MV-4-11 (cell line): ENCODE measurements around the gene TEX10.
"Not testable (repeated sequence)": the region's sequence is repeated elsewhere in the genome, so short reads cannot be mapped to it uniquely, and the experiment has no call there.

Source experiments
- DNase-seq: peaks from one replicate; lab custom pipeline; 2025; lab: John Stamatoyannopoulos, UW

Gene TEX10

DNA sequence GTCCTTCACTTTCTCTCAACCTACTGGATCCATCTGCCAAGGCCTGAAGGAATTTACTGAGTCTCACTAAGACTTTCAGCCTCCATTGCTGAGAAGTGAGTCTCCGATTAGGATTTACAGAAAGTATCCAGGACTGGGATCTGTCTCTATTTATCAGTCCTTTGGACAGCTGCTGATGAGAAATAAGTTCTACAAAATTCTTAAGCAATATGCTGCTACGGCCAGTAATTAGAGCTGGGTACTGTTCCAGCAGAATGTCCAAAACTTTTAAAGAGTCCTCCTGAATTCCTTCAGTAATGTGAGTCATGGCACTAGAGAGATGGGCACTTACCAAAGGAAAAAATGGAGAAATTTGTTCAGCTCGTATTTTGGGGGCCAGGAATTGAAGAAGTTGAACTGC is 5.9 kb downstream of the TEX10 start:
- no peak for DNase-seq

GRCh38 chr9:100341889-100342288 is 10.9 kb downstream of the TEX10 start:
- no peak for DNase-seq

DNA sequence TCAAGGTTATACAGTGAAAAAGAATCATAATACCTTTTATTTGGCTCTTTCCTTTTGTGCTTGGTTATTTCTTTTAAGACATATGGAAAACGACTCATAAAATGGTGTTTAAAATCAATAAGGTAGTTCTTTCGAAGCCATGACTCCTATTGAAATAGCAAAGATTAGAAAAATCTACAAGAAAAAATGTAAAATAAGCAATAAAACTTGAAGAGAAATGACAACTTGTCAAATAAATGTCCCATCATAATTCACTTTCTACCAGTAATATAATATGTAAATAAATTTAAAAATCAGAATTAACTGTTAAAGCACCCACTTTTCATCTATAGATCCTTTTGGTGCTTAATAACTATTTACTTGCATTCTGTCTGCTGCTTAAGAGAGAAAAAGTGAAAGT is 12.5 kb downstream of the TEX10 start:
- no peak for DNase-seq

DNA sequence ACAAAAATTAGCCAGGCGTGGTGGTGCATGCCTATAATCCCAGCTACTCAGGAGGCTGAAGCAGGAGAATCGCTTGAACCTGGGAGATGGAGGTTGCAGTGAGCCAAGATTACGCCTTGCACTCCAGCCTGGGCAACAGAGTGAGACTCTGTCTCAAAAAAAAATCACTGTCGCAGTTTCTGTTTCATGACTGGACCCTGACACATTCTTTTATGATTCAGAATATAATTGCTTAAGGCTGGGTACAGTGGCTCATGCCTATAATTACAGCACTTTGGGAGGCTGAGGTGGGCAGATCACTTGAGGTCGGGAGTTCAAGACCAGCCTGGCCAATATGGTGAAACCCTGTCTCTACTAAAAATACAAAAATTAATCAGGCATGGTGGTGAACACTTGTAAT is 14.0 kb downstream of the TEX10 start:
- DNase-seq, result not testable (repeated sequence)

GRCh38 chr9:100324594-100325200 is 28.0 kb downstream of the TEX10 start:
- peak; percentile 47 for DNase-seq

DNA sequence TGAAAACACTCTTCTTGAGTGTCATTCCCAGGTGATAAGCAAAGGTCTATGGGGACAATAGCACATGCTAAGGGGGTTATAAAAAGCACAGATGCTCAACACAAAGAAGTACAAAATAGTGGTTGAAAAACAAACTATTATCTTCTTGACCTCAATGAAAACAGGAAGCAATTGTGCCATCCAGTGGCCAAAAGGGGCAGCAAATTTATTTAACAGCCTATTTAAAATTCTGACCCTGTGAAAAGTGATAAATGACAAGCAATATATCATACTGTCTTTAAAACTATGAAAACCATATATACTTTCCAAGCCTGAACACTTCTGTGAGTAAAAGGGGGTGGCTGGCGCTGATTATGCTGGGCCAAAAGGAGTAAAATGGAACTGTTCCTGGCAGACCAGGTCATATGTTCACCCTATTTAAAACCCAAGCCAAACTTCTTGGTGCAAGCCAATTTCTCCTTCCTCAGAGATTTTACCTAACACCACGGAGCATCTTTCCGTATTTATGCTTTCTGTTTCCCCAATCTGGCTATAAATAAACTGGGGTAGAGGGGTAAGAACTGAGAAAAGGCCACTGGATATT is 29.7 kb downstream of the TEX10 start:
- peak; percentile 24 for DNase-seq

DNA sequence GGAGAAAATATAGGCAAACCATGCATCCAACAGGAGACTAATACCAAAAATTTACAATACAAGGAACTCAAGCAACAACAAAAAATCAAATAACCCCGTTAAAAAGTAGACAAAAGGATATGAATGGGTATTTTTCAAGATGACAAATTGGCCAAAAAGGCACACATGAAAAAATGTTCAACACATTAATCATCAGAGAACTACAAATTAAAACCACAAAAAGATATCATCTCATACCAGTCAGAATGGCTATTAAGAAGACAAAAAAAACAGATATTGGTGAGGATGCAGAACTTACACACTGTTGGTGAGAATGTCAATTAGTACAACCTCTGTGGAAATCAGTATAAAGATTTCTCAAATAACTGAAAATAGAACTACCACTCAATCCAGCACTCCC is 35.0 kb downstream of the TEX10 start:
- DNase-seq, result no peak

- DNase-seq, result no peak
Measured at GRCh38 chr9:100315561-100315960, 37.2 kb downstream of the TEX10 start.

GRCh38 chr9:100309992-100310391 is 42.8 kb downstream of the TEX10 start:
- no peak for DNase-seq

GRCh38 chr9:100308965-100309564 is 43.7 kb downstream of the TEX10 start:
- no peak for DNase-seq

- no peak for DNase-seq
Measured at GRCh38 chr9:100307080-100307479, 45.7 kb downstream of the TEX10 start.

DNA sequence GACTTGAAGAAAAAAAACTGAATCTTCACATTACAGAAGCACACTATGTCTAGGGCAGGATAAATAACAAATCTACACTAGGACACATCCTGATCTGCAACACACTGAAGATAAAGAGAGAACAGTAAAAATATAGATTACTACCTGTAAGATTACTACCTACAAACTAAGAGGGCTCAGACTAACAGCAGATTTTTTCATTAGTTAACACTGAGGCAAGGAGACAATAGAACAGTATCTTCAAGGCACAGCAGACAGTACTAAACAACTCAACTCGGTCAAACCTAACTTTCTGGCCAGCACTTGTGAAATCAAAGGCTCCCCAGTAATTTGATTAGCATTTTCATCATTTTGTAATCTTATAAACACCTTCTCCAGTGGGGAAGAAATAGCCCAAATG is 46.5 kb downstream of the TEX10 start:
- DNase-seq, result no peak

- DNase-seq, result no peak
Measured at GRCh38 chr9:100303747-100304146, 49.0 kb downstream of the TEX10 start.

DNA sequence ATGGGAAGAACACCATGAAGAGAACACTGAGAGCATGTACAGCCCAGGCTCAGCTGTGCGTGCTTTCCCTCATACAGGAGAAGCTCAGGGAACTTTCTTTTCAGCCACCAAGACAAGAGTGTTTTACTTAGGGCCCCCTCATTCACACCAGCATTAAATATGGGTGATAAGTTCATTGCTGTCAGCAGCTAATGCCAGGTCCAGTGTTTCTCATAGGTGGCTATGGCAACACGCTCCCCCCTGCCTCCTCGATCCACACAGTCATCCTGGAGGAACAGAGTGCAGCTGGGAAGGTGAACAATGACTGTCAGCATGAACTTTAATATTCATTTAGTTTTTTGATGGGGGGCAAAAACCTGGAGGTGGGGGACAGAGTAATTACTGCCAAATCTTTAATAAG is 54.4 kb downstream of the TEX10 start:
- no peak for DNase-seq

DNA sequence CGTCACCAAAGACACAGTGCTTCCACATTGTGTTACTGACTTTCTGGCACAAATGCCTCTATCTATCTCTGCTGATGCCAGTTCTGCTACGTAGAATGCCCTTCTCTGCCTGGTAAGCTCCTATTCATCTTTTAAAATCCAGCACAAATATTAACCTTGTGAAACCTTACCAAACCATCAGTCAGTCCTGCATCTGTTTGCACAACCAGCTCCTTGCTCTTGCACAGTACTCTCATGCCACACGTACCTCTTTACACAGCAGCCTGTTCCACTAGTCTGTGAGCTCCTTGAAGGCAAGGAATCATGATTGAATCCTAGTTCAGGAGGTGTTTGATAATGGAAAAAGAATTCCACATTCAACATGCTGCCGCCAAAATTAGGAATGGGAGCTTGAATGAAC is 56.3 kb downstream of the TEX10 start:
- no peak for DNase-seq

- no peak for DNase-seq
Measured at GRCh38 chr9:100295240-100295639, 57.5 kb downstream of the TEX10 start.

GRCh38 chr9:100294806-100295205 is 57.9 kb downstream of the TEX10 start:
- no peak for DNase-seq

DNA sequence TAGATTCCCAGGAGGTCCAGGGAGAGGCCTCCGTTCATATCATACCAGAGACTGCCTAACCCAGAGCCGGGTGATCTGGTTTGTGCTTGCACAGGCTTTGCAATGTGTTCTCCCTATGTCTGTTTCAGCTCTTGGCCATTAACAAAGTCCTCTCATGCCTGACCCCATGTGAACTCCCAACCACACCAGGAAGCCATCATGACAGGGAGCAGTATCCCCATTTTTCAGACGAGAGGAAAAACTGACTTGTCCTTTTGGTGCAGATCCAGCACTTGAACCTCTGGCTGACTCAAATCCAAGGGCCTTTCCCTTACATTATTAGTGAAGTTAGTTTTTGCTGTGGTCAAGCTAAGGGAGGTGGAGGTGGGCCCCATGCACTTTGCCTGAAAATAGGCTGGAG is 58.4 kb downstream of the TEX10 start:
- DNase-seq, result no peak

DNA sequence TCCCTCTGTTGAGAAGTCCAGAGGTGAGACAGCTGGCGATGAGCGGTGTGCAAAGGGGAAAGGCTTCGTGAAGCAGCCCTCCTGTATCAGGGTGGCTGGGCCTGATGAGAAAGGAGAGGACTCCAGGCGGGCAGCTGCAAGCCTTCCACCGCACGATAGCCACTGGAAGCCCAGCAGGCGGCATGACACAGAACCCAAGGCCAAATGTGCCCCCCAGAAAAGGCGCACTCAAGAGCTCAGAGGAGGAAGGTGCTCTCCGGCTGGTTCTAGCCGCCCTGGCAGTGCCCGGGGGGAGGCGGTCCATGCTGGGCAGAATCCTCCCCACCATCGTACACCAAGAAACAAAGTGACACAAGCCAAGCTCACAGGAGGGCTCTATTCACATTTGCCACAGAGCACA is 60.3 kb downstream of the TEX10 start:
- DNase-seq, result no peak

DNA sequence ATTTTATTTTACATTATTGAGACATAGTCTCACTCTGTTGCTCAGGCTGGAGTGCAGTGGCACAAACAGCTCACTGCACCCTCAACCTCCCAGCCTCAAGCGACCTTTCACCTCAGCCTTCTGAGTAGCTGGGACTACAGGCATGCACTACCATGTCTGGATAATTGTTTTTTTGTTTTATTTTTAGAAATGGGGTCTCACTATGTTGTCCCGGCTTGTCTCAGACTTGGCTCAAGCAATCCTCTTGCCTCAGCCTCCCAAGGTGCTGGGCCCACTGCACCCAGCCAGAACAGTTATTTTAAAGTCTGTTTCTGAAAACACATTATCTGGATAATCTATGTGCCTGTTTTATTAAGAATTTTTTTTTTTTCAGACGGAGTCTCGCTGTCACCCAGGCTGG is 62.0 kb downstream of the TEX10 start:
- no peak for DNase-seq

DNA sequence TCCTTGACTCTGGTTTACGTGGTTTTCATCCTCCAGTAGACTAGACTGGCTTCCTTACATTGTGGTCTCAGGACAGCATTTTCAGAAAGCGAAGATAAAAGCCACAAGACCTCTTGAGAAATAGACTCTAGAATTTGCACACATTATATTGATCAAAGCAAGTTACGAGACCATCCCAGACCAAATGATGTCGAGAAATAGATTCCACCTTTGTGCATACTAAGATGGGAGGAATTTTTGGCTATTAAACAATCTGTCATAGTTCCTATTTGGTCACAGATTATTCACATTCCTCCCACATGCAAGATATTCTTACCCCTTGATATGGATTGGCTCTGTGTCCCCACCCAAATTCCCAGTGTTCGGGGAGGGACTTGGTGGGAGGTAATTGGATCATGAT is 65.6 kb downstream of the TEX10 start:
- peak; percentile 70 for DNase-seq

- DNase-seq, result peak; percentile 76
Measured at GRCh38 chr9:100286257-100286656, 66.5 kb downstream of the TEX10 start.

GRCh38 chr9:100285601-100286000 is 67.1 kb downstream of the TEX10 start:
- DNase-seq, result no peak

DNA sequence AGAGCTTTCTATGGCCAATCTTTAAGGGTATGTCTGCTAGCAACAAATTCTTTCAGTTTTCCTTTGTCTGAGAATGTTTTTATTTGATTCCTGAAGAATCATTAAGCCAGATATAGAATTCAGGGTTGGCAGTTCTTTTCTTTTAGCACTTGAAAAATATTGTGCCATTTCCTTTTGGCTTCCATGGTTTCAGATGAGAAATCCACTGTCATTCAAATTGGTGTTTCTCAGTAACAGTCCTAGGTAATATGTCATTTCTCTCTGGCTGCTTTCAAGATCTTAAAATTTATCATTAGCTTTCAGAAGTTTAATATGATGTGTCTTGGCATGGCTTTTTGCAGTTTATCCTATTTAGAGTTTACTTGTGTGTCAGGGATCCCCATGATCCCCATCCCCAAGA is 67.7 kb downstream of the TEX10 start:
- DNase-seq, result no peak
